Epithelial cell of proximal tubule (primary cell): ENCODE results near the gene MEF2C. TPM values are rescaled to one million over a fixed set of nuclear protein-coding genes. Genes with fewer than 3 reads are reported as not detected.

Source experiments
- DNase-seq: peaks from one replicate; pipeline ENCODE4 v3.0.0-alpha.2; 2011; ENCODE audit warnings: low read depth
- H3K4me3 ChIP-seq: 2 replicates; pipeline ENCODE4 v1.5.1; 2011; ENCODE audit warnings: low read depth, mild to moderate bottlenecking, low read length
- CTCF ChIP-seq: conservative IDR thresholded peaks from 2 replicates; pipeline ENCODE4 v1.5.1; 2012; ENCODE audit warnings: low read depth, mild to moderate bottlenecking, low read length
- total RNA-seq: library from RNA; depleted of rRNA; stranded (reverse); fragments of >200 nt; gene quantifications from 2 replicates; pipeline ENCODE4 v1.2.3, GENCODE V29; 2015

MEF2C gene
- total RNA-seq, 1 donor from 2014 or later: 6.3 TPM

- H3K4me3 ChIP-seq: no peak overlapping the region
- DNase-seq: no peak
- TF ChIP-seq CTCF: no peak
Measured at GRCh38 chr5:88895681-88896501, 12.9 kb upstream of the MEF2C start.

- no peak for DNase-seq
- no peak for TF ChIP-seq CTCF
- no peak overlapping the region for H3K4me3 ChIP-seq
Measured at GRCh38 chr5:88892669-88893068, 9.7 kb upstream of the MEF2C start.

GRCh38 chr5:88890070-88890781 lies 7.2 kb upstream of the MEF2C start:
- DNase-seq: no peak
- H3K4me3 ChIP-seq: peak overlapping the region; percentile 58
- no peak for TF ChIP-seq CTCF

- H3K4me3 ChIP-seq: peak overlapping the region; percentile 58
- no peak for DNase-seq
- TF ChIP-seq CTCF: no peak
Measured at GRCh38 chr5:88889189-88890069, 6.4 kb upstream of the MEF2C start.

- peak overlapping the region; percentile 58 for H3K4me3 ChIP-seq
- TF ChIP-seq CTCF: no peak
- no peak for DNase-seq
Measured at GRCh38 chr5:88888848-88889188, 5.8 kb upstream of the MEF2C start.

GRCh38 chr5:88888291-88888690 lies 5.3 kb upstream of the MEF2C start:
- no peak for DNase-seq
- TF ChIP-seq CTCF: no peak
- no peak overlapping the region for H3K4me3 ChIP-seq
